ENCODE data around the gene CAPZA1. TPM values are rescaled to one million over a fixed set of nuclear protein-coding genes. Genes with fewer than 3 reads are reported as not detected.
A peak's percentile ranks its signal among the peaks of the same experiment; 100 is the strongest.

The CAPZA1 gene
- total and polyA plus RNA-seq, 4 donors = 28.6 to 74.8 (median 48.9) TPM

- peak overlapping the region; percentile 89 to 96 for H3K27ac ChIP-seq (ENCODE audit: low read depth in 1 of 2, low read length in 2 of 2)
- peaks cover 0 to 26% (median 21%) of the 10 kb centered on the region in 4 donors for H3K4me1 ChIP-seq (ENCODE audit: control insufficient read depth in 4 of 4, insufficient read depth in 4 of 4, low read length in 3 of 4)
- DNase-seq (ENCODE audit: low spot score) = no peak
- H3K36me3 ChIP-seq (ENCODE audit: control insufficient read depth in 4 of 4, insufficient read depth in 3 of 4, low read depth in 1 of 4, low read length in 3 of 4) = peaks cover 3 to 20% (median 17%) of the 10 kb centered on the region in 4 donors
- no peak overlapping the region for H3K9ac ChIP-seq (ENCODE audit: low read depth in 1 of 2, low read length in 2 of 2)
- TF ChIP-seq TAF1 (conservative IDR thresholded peaks at IDR 0.05) = no peak
- no peak for TF ChIP-seq HNF4A (conservative IDR thresholded peaks at IDR 0.05)
- TF ChIP-seq JUND (IDR thresholded peaks at IDR 0.05) = no peak
- no peak for TF ChIP-seq REST (IDR thresholded peaks at IDR 0.05)
- TF ChIP-seq, protein P1, sequence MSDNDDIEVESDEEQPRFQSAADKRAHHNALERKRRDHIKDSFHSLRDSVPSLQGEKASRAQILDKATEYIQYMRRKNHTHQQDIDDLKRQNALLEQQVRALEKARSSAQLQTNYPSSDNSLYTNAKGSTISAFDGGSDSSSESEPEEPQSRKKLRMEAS (IDR thresholded peaks at IDR 0.05) = no peak
- TF ChIP-seq RAD21 (IDR thresholded peaks at IDR 0.05) = no peak
- TF ChIP-seq, protein P2, sequence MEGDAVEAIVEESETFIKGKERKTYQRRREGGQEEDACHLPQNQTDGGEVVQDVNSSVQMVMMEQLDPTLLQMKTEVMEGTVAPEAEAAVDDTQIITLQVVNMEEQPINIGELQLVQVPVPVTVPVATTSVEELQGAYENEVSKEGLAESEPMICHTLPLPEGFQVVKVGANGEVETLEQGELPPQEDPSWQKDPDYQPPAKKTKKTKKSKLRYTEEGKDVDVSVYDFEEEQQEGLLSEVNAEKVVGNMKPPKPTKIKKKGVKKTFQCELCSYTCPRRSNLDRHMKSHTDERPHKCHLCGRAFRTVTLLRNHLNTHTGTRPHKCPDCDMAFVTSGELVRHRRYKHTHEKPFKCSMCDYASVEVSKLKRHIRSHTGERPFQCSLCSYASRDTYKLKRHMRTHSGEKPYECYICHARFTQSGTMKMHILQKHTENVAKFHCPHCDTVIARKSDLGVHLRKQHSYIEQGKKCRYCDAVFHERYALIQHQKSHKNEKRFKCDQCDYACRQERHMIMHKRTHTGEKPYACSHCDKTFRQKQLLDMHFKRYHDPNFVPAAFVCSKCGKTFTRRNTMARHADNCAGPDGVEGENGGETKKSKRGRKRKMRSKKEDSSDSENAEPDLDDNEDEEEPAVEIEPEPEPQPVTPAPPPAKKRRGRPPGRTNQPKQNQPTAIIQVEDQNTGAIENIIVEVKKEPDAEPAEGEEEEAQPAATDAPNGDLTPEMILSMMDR (IDR thresholded peaks at IDR 0.05; ENCODE audit: low read depth, low read length, missing input control) = no peak
- TF ChIP-seq FOXA1 (IDR thresholded peaks at IDR 0.05) = no peak
- no peak for TF ChIP-seq SP1 (IDR thresholded peaks at IDR 0.05)
- no peak for TF ChIP-seq EGR1 (IDR thresholded peaks at IDR 0.05; ENCODE audit: low read depth in 2 of 2)
- TF ChIP-seq YY1 (IDR thresholded peaks at IDR 0.05) = no peak
- TF ChIP-seq, protein P3, sequence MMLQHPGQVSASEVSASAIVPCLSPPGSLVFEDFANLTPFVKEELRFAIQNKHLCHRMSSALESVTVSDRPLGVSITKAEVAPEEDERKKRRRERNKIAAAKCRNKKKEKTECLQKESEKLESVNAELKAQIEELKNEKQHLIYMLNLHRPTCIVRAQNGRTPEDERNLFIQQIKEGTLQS (IDR thresholded peaks at IDR 0.05) = no peak
- no peak for TF ChIP-seq RXRA (IDR thresholded peaks at IDR 0.05)
- TF ChIP-seq, protein P4, sequence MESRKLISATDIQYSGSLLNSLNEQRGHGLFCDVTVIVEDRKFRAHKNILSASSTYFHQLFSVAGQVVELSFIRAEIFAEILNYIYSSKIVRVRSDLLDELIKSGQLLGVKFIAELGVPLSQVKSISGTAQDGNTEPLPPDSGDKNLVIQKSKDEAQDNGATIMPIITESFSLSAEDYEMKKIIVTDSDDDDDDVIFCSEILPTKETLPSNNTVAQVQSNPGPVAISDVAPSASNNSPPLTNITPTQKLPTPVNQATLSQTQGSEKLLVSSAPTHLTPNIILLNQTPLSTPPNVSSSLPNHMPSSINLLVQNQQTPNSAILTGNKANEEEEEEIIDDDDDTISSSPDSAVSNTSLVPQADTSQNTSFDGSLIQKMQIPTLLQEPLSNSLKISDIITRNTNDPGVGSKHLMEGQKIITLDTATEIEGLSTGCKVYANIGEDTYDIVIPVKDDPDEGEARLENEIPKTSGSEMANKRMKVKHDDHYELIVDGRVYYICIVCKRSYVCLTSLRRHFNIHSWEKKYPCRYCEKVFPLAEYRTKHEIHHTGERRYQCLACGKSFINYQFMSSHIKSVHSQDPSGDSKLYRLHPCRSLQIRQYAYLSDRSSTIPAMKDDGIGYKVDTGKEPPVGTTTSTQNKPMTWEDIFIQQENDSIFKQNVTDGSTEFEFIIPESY (IDR thresholded peaks at IDR 0.05) = no peak
- no peak for TF ChIP-seq NR2F2 (IDR thresholded peaks at IDR 0.05)
- no peak for TF ChIP-seq GABPA (IDR thresholded peaks at IDR 0.05 in 1 of 2, conservative IDR thresholded peaks at IDR 0.05 in 1 of 2)
- TF ChIP-seq HNF4G (IDR thresholded peaks at IDR 0.05) = no peak
- TF ChIP-seq FOXA2 (IDR thresholded peaks at IDR 0.05) = no peak
- no peak overlapping the region for H3K4me3 ChIP-seq (ENCODE audit: low read depth in 1 of 3, low read length in 3 of 3)
- 94% methylated on average over 1 of the region's 1 CpG for WGBS
- no peaks in the 10 kb centered on the region for H3K9me3 ChIP-seq (ENCODE audit: control insufficient read depth in 4 of 4, low read length in 3 of 4)
- no peaks in the 10 kb centered on the region for H3K27me3 ChIP-seq (ENCODE audit: control insufficient read depth in 4 of 4, insufficient read depth in 4 of 4, low read length in 3 of 4)
Measured at GRCh38 chr1:112672842-112673241, 53.2 kb downstream of the CAPZA1 start.
